HG02763 (cell line): Measurements from ENCODE around the gene ZNF70.
A peak's percentile ranks its signal among the peaks of the same experiment; 100 is the strongest.
"Not testable (repeated sequence)": the region's sequence is repeated elsewhere in the genome, so short reads cannot be mapped to it uniquely, and the experiment has no call there.

Experiments
- ATAC-seq: cut with Tn5 transposase; IDR thresholded peaks from one replicate; pipeline ENCODE4 v1.9.1; 2021; ENCODE audit warnings: mild to moderate bottlenecking, moderate library complexity; ENCODE audit not compliant: unreplicated experiment

Gene ZNF70

DNA sequence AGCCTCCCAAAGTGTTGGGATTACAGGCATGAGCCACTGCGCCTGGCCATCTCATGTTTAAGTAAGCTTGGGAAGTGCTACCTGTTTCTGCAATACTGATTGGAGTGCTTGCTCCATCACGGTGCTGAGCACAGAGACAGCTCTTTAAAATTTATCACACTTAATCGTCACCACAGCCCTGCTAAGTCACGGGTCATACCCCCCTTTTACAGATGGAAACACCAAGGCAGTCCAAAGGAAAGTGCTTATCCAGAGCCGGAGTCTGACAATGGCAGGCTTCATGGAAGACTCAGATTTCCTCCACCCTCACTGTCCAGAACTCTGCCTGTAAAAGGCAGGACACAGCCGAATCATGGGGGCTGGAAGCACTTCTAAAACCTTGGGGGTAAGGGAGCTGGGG lies 9.1 kb upstream of the ZNF70 start:
- ATAC-seq: no peak

DNA sequence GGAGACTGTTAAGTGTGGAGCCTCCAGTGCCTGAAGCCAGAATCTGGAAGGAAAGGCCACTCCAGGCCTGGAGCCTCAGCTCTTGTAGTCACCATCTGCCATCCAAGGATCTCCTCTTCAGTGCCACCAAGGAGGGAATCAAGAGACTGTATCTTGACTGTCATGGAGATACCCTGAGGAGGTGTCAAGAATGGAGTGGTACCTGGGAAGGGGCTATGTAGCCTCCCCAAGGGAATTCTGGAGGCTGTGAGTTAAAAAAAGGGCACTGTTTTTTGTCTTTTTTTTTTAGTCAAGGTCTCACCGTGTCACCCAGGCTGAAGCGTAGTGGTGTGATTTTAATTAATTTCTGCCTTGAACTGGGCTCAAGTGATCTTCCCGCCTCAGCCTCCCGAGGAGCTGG lies 8.7 kb upstream of the ZNF70 start:
- ATAC-seq: no peak

DNA sequence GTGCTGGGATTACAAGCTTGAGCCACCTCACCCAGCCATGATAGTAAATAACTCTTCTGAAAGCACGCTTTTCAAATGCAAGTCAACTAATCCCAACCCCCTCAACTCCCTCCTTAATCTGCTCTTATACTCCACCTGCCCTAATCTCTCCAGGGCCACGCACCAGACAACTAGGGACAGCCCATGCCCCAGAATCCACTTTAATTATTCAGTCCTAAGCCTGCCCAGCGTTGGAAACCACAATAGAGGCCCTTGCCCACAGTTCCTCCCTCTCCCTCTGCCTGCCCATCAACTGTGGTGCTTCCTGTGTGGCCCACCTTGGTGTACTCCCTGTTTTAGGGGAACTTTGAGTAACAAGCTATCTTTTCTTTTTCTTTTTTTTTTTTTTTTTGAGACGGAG lies 6.0 kb upstream of the ZNF70 start:
- no peak for ATAC-seq

DNA sequence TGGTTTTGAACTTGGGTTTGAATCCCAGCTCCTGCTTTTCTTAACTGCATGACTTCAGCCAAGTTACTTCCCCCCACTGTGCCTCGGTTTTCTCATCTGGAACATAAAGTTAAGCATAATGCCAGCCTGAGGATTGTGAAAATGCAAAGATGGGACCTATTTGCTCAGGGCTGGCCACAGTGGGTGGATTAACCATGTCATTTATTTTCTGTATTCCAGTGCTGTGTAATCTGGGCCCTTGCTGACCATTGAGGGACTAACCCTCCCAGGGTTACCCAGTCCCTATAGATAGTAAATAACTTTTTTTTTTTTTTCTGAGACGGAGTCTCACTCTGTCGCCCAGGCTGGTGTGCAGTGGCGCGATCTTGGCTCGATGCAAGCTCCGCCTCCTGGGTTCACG lies 4.8 kb upstream of the ZNF70 start:
- no peak for ATAC-seq

DNA sequence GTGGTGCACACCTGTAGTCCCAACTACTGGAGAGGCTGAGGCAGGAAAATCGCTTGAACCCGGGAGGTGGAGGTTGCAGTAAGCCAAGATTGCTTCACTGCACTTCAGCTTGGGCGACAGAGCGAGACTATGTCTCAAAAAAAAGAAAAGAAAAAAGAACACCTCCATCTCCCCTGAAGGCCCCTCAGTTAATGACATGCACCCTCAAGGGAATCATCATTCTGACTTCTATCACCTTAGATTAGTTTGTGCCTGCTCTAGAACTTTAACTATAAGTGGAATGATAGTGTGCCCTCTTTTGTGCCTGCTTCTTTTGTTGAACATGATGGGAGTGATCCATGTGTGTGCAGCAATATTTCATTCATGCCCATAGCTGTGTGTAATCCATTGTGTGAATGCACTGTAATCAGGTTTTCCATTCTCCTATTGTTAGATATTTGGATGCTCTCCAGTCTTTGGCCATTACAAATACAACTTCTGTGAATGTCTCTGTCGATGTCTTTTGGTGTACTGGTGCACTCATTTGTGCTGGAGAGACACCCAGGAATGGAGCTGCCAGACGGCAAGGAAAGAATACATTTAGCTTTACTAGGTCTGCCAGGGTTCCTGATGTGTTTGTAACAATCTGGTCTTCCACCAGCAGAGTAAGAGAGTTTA lies 4.2 kb upstream of the ZNF70 start:
- no peak for ATAC-seq

DNA sequence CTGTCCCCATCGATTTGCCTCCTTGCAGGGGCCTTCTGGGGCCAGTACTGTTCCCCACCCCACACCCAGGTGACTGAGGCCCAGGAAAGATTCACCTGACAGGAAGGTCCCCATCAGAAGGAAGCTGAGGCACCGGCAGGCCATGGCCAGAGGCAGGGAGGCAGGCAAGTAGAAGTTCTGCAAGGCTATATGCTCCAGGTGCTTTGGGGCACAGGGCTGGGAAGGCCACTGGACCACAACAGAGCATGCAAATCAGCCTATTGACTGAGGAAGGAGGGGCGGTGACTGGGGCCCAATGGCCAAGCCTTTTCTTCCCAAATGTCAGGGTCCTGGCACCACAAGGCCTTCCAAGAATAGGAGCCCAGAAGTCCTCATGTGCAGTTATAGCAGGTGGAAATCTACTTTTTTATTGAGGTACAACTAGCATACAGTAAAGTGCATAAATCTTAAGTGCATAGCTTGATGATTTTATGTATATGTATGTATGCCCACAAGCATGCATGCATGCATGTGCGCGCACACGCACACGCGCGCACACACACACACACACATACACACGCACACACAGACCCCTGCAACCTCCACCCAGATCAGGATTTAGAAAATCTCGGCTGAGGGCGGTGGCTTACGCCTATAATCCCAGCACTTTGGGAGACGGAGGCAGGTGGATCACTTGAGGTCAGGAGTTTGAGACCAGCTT lies 3.5 kb upstream of the ZNF70 start, which contains the start of gene VPREB3:
Gene VPREB3, minus strand, starts transcription at position 206 of the 700 bp plus-strand sequence. Its CDS starts 62 bp downstream, at position 144.
- no peak for ATAC-seq

DNA sequence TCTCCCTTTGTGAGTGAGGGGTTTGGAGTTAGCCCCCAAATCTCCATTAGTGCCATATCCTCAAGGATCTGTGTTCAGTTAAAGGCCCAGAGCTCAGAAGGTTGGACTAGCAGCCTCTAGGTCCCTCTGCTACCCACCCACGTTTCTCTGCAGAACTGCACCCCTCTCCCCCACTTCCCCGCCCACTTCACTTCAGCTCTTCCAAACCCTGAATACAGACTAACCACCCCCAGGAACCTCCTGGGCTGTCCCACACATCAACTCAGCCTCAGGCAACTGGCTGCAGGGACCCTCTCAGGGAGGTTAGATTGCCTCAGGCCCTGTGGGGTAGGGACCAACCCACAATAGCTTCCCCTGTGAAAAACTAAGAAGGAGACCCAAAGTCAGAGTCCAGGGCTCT lies 2.5 kb upstream of the ZNF70 start:
- ATAC-seq: no peak

DNA sequence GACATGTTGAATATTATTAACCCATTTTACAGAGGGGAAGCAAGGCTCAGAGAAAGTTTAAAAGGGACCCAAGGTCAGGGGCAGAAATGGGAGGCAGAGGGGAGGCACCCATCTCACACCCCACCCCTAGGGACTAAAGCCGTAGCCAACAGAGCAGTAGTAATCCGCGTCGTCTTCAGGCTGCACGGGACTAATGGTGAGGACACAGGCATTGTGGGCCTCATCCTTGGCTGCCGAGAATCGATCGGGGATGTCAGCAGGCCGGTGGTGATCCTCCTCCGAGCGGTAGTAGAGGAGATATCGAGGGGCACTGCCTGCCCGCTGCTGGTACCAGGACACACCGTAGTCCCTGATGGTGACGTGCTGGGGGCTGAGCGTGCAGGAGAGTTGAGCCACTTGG lies 1.8 kb upstream of the ZNF70 start:
- ATAC-seq: no peak

DNA sequence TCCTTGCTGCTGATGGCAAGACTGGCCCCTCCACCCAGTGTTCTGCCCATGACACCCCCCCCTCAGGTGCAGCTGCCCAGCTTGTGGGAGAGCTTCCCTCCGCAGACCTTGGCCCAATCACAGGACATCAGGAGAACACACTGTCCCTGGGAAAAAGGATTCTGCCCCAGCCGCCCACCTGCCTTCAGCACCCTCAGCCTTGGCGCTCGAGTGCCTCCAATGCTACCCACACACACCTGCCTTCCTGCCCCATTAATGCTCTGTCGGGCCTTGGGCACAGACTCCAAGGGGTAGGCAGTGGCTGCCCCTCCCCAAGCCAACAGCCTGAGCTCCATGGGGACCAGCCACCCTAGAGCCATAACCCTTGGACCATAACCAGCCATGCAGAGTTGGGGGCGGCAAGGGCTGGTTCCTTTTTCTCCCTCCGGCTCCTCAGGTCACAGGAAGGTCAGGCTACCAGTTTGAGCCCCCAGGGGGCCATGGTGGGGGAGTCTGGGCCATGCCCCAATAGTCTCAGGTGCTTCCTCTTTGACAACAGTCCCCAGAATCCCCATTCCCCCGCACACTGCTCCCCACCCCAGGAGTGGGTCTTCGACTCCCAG lies 1.3 kb upstream of the ZNF70 start:
- no peak for ATAC-seq

DNA sequence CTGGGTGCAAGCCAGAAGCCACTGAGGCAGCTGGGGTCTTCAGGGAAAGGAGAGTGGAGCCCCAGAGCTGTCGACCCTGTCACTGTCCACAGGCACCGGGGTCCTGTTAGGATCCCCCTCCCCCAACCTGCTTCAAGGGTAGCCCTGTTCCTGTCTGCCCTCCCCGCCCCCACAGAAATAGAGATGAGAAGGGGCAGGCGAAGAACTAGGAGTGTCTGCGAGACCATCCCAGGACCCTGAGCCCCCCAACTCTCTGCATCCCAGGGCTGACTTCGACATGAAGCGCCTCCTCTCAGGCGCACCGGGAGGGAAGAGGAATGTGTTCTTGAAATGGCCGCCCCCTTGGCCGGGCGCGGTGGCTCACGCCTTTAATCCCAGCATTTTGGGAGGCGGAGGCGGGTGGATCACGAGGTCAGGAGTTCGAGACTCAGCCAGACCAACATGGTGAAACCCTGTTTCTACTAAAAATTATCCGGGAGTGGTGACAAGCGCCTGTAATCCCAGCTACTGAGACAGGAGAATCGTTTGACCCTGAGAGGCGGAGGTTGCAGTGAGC lies 607 bp upstream of the ZNF70 start:
- ATAC-seq: peak; percentile 8

DNA sequence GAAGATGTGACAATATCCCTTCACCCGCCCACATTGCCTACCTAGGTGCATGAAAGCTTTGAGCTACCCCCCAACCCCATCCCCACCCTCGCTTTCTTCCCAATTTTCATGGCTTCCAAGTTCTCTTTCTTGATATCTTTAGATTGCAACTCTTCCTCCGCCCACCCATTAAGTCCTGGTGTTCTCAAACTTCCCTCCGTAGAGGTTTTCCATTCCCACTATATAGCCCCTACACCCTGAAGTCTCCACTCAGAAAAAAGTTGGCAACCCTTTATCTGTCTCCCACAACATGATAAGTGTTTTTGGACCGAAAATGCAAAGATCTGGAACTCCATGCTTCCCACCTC lies 572 bp downstream of the ZNF70 start:
- ATAC-seq: no peak

DNA sequence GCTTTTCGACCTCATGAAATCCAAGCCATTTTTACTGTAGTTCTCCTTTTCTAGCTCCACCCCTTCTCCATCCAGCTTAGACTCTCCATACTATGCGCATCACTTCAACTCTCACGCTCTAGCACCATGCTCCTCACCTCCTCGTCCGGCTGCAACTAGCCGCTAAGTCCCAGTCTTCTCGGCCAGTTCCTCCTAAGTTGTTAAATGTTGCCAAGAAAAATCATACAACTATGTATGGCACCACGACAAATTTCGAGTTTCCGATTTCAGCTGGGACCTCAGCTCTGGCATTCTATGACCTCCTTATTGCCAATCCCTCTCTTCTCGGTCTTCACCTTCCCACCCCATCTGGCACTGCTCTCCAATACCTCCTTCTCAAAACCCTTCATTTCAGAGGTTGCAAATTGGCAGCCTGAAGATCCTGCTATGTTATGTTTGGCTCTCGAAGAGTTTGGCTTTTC lies 1.0 kb downstream of the ZNF70 start:
- ATAC-seq: no peak

DNA sequence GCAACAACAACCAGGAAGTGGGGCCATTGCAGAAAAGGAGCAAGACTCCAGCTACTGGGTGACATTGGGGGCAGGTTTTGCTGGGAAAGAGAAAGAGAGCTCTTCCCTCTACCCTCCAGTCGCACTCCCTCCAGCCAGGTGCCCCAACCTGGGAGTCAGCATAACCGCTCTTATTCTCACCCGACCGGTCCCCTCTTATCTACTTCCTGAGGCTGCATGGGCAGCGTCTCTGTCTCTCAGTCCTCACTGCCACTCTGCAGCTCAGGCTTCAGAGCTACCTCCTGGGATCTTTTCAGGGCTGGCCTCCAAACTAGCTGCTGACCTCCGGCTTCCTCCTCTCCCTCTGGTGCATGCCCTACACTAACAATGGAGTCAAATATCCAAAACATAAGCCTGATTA lies 5.1 kb downstream of the ZNF70 start:
- no peak for ATAC-seq

DNA sequence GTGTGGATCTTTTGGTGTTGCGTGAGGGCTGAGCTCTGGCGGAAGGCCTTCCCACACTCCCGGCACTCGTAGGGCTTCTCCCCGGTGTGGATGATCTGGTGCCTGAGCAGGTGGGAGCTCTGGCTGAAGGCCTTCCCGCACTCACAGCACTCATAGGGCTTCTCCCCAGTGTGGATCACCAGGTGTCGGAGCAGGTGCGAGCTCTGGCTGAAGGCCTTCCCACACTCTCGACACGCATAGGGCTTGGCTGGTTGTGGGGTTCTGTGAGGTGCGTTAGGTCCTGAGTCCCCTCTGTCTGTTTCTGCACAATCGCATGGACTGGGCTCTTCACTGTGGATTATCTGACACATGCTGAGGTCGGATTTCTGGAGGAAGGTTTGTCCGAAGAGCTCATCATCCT lies 6.4 kb downstream of the ZNF70 start:
- ATAC-seq: no peak

DNA sequence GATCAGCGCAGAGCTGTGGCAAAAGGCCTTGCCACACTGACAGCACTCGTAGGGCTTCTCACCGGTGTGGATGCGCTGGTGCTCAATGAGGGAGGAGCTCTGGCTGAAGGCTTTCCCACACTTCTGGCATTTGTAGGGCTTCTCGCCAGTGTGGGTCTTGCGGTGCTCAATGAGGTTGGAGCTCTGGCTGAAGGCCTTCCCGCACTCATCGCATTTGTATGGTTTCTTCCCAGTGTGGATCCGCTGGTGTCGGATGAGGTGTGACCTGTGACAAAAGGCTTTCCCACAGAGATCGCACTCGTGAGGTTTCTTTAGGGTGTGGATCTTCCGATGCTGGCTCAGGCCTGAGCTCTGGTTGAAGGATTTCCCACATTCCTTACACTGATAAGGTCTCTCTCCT lies 6.9 kb downstream of the ZNF70 start:
- ATAC-seq: no peak

DNA sequence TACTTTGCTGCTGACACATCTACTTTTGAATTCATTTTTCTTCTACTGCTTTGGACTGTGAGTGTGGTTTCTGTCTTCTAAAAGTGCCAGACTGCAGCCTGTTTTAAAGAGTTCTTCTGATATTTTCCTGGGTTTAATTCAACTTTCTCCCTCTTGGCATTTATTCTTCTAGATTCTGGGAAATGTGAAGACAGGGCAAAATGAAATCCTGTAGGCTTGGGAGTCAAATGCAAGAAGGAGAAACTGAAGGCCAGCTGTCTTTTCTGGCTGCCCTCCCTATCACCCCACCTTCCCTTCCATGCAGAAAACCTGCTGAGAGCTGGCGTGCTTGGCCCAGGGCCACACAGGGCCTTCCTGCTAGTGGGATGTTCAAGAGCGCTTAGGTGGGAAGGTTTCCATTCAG lies 7.6 kb downstream of the ZNF70 start:
- no peak for ATAC-seq

DNA sequence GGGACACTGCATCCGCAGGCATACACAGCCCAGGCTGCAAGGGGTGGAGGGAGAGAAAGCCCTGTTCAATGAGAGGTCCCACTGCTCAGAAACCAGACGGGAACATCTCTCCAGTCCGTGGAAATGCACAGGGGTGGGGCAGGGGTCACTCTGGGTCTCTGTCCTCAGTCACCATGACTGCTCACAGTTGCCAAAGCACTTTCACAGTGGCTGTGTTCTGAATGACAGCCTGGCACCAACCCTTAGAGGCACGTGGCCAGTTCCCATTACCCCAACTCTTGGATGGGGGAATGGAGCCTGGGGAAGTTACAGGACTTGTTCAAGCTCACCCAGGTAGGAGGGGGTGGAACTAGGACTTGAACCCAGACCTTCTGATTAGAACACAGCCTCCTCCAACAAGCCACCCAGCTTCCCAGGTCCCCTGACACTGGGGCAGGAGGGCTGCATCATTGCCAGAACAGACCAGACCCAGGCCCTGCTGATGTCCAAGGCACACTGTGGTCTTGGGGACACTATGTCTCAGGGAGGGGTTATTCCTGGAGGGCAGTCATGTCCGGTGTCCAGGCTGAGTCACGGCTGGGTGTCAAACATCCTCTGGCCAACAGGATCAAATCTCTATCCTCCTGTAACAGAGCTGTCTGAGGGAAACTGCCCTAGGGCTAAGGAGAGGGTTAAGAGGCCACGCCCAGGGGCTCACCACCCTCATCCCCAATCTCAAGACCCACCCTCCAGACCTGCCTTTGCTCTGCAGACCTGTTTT lies 8.2 kb downstream of the ZNF70 start:
- ATAC-seq: no peak

DNA sequence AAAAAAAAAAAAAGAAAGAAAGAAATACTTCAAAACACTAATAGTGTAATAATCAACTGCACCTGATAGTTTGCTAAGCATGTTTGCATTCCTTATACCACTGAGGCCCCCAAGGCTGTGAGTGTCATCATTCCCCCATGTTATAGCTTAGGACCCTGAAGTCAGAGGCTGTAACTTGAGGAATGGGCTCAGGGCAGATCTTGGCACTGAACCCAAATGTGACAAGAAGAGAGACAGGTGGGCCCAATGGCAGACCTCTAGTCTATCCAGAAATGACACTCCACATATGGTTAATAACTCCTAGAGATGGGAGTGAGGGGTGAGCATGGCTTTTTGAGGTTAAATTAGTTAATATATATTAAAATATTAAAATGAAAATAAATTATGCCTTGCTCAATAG lies 13.2 kb downstream of the ZNF70 start:
- no peak for ATAC-seq

DNA sequence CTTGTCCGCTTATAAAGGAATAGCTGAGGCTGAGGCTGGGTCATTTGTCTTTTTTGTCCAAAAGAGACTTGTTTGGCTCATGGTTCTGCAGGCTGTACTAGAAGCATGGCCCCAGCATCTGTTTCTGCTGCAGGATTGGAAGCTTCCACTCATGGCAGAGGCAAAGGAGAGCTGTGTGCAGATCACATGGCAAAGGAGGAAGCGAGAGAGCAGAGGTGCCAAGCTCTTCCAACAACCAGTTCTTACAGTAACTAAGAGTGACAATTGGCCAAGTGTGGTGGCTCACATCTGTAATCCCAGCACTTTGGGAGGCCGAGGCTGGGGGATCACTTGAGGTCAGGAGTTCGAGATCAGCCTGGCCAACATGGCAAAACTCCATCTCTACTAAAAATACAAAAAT lies 22.8 kb downstream of the ZNF70 start:
- ATAC-seq: not testable (repeated sequence)

DNA sequence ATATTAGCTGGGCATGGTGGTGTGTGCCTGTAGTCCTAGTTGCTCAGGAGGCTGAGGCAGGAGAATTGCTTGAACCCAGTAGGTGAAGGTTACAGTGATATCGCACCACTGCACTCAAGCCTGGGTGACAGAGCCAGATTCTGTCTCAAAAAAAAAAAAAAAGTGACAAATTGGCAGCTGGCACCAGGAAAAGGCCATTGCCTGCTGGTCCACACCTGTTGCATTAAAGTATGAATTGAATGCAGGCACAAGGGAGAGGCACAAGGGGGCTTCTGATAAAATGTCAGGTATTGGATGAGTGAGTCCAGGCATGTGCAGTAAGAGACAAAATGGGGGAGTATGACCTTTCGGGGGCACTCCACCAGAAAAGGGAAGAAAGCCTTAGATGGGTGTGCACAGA lies 28.2 kb downstream of the ZNF70 start:
- no peak for ATAC-seq

DNA sequence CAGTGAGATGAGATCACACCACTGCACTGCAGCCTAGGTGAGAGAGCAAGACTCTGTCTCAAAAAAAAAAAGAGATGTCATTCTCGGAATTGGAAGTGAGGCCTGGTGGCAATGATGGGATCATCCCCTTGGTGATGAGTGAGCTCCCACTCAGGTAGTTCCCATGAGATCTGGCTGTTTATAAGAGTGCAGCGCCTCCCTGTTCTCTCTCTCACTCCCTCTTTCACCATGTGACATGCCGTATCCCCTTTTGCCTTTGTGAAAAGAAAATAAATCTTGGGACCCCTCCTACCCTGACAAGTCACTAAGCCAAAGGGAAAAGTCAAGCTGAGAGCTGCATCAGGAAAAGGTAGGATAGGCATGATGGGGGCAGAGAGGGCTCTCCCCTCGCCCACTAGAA lies 28.8 kb downstream of the ZNF70 start:
- no peak for ATAC-seq
